Esophagus (tissue), 2 donors: Measurements from ENCODE around the gene SEPSECS. TPM values are rescaled to one million over a fixed set of nuclear protein-coding genes. Genes with fewer than 3 reads are reported as not detected.
"Not testable (repeated sequence)": the region's sequence is repeated elsewhere in the genome, so short reads cannot be mapped to it uniquely, and the experiment has no call there.

Experiments used
- H3K27ac ChIP-seq, 2 donors: one replicate each; pipeline ENCODE4 v1.5.1; 2013; ENCODE audit warnings: low read depth in 2 of 2, mild to moderate bottlenecking in 2 of 2, inconsistent platforms in 1 of 2, low read length in 1 of 2, moderate library complexity in 1 of 2
- H3K27me3 ChIP-seq, 2 donors: one replicate each; pipeline ENCODE4 v1.6.1; 2013; ENCODE audit warnings: low read length in 2 of 2, control low read depth in 1 of 2, mild to moderate bottlenecking in 1 of 2; ENCODE audit not compliant: insufficient read depth in 2 of 2, control insufficient read depth in 1 of 2
- H3K36me3 ChIP-seq, 2 donors: one replicate each; pipeline ENCODE4 v1.6.1; 2013; ENCODE audit warnings: low read length in 1 of 2; ENCODE audit not compliant: control insufficient read depth in 2 of 2, insufficient read depth in 2 of 2
- H3K4me1 ChIP-seq, 2 donors: one replicate each; pipeline ENCODE4 v1.6.1; 2013; ENCODE audit warnings: low read length in 1 of 2; ENCODE audit not compliant: control insufficient read depth in 2 of 2, insufficient read depth in 2 of 2
- H3K4me3 ChIP-seq, 2 donors: one replicate each; pipeline ENCODE4 v1.5.1; 2013; ENCODE audit warnings: low read length in 2 of 2, mild to moderate bottlenecking in 2 of 2, low read depth in 1 of 2, moderate library complexity in 1 of 2
- H3K9me3 ChIP-seq, 2 donors: one replicate each; pipeline ENCODE4 v1.6.1; 2013; ENCODE audit warnings: mild to moderate bottlenecking in 2 of 2, low read depth in 1 of 2, low read length in 1 of 2, moderate library complexity in 1 of 2; ENCODE audit not compliant: control insufficient read depth in 2 of 2, insufficient read depth in 1 of 2
- WGBS, 2 donors: extraction: QIAGEN DNeasy Blood & Tissue Kit; methylation state at CpG; one replicate each; pipeline ENCODE4 v1.1.7; 2013; 5-methylcytosine and 5-hydroxymethylcytosine counted together
- polyA plus RNA-seq, 2 donors: library from polyadenylated mRNA; stranded (reverse); fragments of 200-250 nt; gene quantifications; one replicate each; pipeline ENCODE4 v1.2.3, GENCODE V29; 2013
- donor health status: healthy with polysubstance abuse.
- donor health status: Bipolar disorder and iron deficiency.

The SEPSECS gene
- polyA plus RNA-seq, 2 donors = 2.2 to 3.9 TPM

GRCh38 chr4:25095837-25096236 lies 64.4 kb downstream of the SEPSECS start:
- peaks cover 0 to 4% of the 10 kb centered on the region in 2 donors for H3K9me3 ChIP-seq
- H3K4me1 ChIP-seq = peaks cover 0 to 3% of the 10 kb centered on the region in 2 donors
- no peaks in the 10 kb centered on the region for H3K27me3 ChIP-seq
- H3K4me3 ChIP-seq = no peak overlapping the region
- no peaks in the 10 kb centered on the region for H3K36me3 ChIP-seq
- WGBS, 2 donors = 94 to 95% methylated on average over 24 of the region's 24 CpGs
- no peak overlapping the region for H3K27ac ChIP-seq

DNA sequence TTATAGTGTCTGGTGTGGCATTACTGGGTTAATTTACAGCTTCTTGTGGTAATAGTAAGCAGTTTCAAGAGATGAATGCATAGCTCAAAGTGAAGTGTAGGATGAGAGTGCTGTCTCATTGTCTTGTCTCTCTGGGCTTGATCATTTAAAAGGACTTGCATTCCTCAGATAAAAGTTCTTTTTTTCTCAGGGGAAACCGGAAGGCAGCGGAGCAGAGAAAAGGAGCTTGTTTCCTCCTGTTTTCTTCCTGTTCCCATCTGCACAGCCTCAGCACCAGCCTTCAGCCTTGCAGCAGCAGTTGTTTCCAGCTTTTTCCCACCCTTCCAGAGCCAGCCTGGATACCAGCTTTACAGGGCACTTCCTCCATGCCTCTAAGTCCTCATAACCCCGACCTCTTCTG lies 68.1 kb downstream of the SEPSECS start:
- Histone ChIP-seq H3K4me1 (peaks cover 3 to 6% of the 10 kb centered on the region in 2 donors), H3K27me3 (no peaks in the 10 kb centered on the region), H3K9me3 (peaks cover 0 to 4% of the 10 kb centered on the region in 2 donors), H3K36me3 (no peaks in the 10 kb centered on the region), H3K27ac (no peak overlapping the region), H3K4me3 (no peak overlapping the region)
- WGBS, 2 donors = 58 to 62% methylated on average over 3 of the region's 3 CpGs

DNA sequence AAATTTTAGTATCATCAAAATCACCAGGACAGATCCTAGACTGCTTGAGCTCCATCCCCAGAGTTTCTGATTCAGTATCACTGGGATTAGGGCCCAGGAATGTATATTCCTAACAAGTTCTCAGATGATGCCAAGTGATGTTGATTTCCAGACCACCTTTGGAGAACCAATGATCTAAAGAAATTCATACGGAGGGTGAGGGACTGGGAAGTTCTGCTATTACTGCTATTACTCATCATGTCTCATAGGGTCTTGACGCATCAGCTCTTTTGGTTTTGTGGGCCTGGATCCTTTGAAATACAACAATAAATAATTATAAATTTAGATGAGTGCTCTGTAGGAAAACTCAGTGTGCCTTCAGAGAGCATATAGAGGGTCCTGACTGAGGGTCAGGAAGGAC lies 69.7 kb downstream of the SEPSECS start:
- Histone ChIP-seq H3K27me3 (no peaks in the 10 kb centered on the region), H3K9me3 (peaks cover 0 to 4% of the 10 kb centered on the region in 2 donors), H3K36me3 (no peaks in the 10 kb centered on the region), H3K4me3 (no peak overlapping the region), H3K4me1 (peaks cover 3 to 6% of the 10 kb centered on the region in 2 donors), H3K27ac (no peak overlapping the region)
- 86 to 89% methylated on average over 2 of the region's 2 CpGs for WGBS, 2 donors

GRCh38 chr4:25089051-25089763 lies 71.0 kb downstream of the SEPSECS start:
- H3K4me3 ChIP-seq = no peak overlapping the region
- 71 to 79% methylated on average over 14 of the region's 14 CpGs for WGBS, 2 donors

DNA sequence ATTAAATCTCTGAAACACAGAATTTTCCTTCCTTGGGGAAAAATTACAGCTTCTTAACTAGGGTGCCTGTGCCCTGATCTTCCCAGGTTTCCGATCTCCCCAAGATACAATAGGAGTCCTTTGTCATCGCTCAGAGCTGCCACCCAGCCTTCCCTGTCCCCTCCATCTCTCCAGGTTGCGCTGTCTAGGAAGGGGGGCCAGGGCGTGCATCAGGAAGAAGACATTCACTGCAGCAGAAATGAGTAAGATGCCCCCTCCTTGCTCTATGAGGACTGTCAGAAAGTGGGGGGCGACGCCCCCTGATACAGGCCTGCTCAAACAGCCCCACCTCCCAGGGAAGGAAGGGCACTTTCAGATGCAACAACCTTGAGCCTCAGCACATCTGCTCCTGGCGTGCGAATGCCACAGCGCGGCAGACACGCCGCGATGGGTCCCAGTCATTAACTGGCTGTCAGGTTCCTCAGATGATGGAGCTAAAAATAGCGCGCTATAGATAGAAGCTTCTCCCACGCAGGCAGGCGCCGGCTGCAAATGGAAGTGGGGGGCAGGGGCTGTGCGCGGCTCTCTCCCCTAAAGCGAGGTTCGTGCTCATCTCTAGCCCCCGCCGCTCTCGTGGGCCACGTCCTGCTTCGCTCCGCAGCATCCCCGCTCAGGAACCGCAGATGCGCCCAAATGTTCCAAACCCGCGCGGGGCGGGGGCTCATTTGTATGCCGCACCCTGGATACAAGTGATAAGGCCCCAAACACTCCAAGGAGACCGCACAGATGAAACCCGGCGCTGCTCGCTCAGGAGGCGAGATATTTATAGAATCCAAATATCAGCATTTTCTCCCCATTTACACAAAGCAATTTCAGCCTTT lies 71.9 kb downstream of the SEPSECS start:
- no peaks in the 10 kb centered on the region for H3K27me3 ChIP-seq
- no peaks in the 10 kb centered on the region for H3K9me3 ChIP-seq
- no peak overlapping the region for H3K27ac ChIP-seq
- H3K4me3 ChIP-seq = no peak overlapping the region
- no peaks in the 10 kb centered on the region for H3K36me3 ChIP-seq
- WGBS, 2 donors = 13 to 28% methylated on average over 41 of the region's 41 CpGs
- peaks cover 3 to 6% of the 10 kb centered on the region in 2 donors for H3K4me1 ChIP-seq

More at GRCh38 chr4:25089051-25089763, 71.0 kb downstream of the SEPSECS start:
- Histone ChIP-seq H3K27ac (no peak overlapping the region), H3K36me3 (no peaks in the 10 kb centered on the region), H3K27me3 (no peaks in the 10 kb centered on the region), H3K9me3 (peaks cover 0 to 4% of the 10 kb centered on the region in 2 donors), H3K4me1 (peaks cover 3 to 6% of the 10 kb centered on the region in 2 donors)

- 54 to 60% methylated on average over 4 of the region's 4 CpGs for WGBS, 2 donors
- Histone ChIP-seq H3K4me1 (peaks cover 3 to 6% of the 10 kb centered on the region in 2 donors), H3K9me3 (peaks cover 0 to 2% of the 10 kb centered on the region in 2 donors), H3K4me3 (no peak overlapping the region), H3K27ac (no peak overlapping the region), H3K27me3 (no peaks in the 10 kb centered on the region), H3K36me3 (no peaks in the 10 kb centered on the region)
These were observed 74.6 kb downstream of the SEPSECS start for GRCh38 chr4:25085671-25086070.

- H3K9me3 ChIP-seq, H3K4me1 ChIP-seq, H3K27me3 ChIP-seq, H3K4me3 ChIP-seq, H3K36me3 ChIP-seq, H3K27ac ChIP-seq: not testable (repeated sequence)
- WGBS, 2 donors = 79 to 94% methylated on average over 4 of the region's 4 CpGs
These were observed 76.8 kb downstream of the SEPSECS start for GRCh38 chr4:25083441-25083840.

DNA sequence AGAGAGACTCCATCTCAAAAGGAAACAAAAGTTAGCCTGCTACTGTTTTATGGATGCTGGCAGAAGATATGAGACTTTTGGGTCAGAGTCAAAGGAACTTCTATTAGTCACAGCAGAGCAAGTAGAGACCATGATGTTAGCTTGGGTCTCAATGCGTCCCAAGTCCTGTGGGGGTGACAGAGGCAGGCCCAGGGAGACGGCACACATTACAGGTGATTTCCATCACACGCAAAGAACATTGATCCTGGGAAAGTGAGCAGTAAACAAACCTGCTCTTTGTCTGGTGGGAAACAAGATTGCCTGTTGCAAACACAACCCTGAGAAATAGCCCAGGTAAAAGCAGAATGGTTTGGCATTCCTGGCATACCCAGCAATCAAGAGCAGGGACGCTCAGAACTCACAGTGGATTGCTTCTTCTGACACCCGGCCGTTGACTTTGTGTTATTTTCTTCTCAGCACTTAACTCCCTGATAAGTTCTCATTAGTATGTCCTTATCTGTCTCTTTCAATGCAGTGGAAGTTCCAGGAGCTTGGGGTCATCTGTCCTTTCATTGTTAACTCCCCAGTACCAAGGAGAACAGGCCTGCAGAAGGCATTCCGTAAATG lies 78.3 kb downstream of the SEPSECS start:
- Histone ChIP-seq H3K4me1 (no peaks in the 10 kb centered on the region), H3K27ac (no peak overlapping the region), H3K4me3 (no peak overlapping the region), H3K36me3 (no peaks in the 10 kb centered on the region), H3K9me3 (peaks cover 0 to 4% of the 10 kb centered on the region in 2 donors), H3K27me3 (no peaks in the 10 kb centered on the region)
- WGBS, 2 donors = 72 to 89% methylated on average over 7 of the region's 7 CpGs

DNA sequence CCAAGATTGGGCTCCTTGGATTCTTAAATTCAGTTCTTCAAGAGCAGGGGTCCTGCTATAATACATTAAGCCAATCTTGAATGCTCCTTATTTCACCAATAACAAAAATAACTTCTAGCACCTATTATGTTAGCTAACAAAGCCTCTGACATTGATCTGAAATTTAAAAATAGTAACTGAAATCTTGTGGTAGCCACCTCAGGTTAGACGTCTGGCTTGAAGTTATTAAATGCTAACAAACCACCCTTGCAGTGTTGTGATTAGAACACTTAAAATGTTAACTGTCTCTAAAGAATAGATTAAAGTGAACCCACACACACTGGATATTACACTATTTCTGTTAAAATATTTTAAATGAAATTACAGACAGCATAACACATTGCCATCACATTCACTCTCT lies 79.7 kb downstream of the SEPSECS start:
- 77 to 81% methylated on average over 1 of the region's 1 CpG for WGBS, 2 donors
- peaks cover 0 to 4% of the 10 kb centered on the region in 2 donors for H3K9me3 ChIP-seq
- no peaks in the 10 kb centered on the region for H3K36me3 ChIP-seq
- H3K27me3 ChIP-seq = no peaks in the 10 kb centered on the region
- H3K4me3 ChIP-seq = no peak overlapping the region
- no peak overlapping the region for H3K27ac ChIP-seq
- no peaks in the 10 kb centered on the region for H3K4me1 ChIP-seq
